GM21528 (cell line): ENCODE results near the gene PCMTD2.

Experiments used
- ATAC-seq: cut with Tn5 transposase; IDR thresholded peaks from one replicate; pipeline ENCODE4 v1.9.1; 2021; ENCODE audit warnings: mild to moderate bottlenecking, moderate library complexity; ENCODE audit not compliant: unreplicated experiment, low FRiP score

Gene PCMTD2

GRCh38 chr20:64254571-64255360 lies 782 bp upstream of the PCMTD2 start:
- peak; percentile 12 for ATAC-seq

- ATAC-seq, result no peak
These were observed 861 bp downstream of the PCMTD2 start for GRCh38 chr20:64256282-64256935.

- ATAC-seq, result no peak
These were observed 1.7 kb downstream of the PCMTD2 start for GRCh38 chr20:64257107-64257757.

- no peak for ATAC-seq
These were observed 2.7 kb downstream of the PCMTD2 start for GRCh38 chr20:64258071-64258823.

- ATAC-seq, result no peak
These were observed 4.7 kb downstream of the PCMTD2 start for GRCh38 chr20:64260239-64260638.

- ATAC-seq, result no peak
These were observed 5.6 kb downstream of the PCMTD2 start for GRCh38 chr20:64261138-64261537.

GRCh38 chr20:64264091-64264490 lies 8.5 kb downstream of the PCMTD2 start:
- no peak for ATAC-seq

GRCh38 chr20:64265201-64265600 lies 9.7 kb downstream of the PCMTD2 start:
- no peak for ATAC-seq

- no peak for ATAC-seq
These were observed 11.4 kb downstream of the PCMTD2 start for GRCh38 chr20:64266988-64267387.

- ATAC-seq, result no peak
These were observed 12.6 kb downstream of the PCMTD2 start for GRCh38 chr20:64268174-64268573.

- no peak for ATAC-seq
These were observed 14.3 kb downstream of the PCMTD2 start for GRCh38 chr20:64269604-64270411.

- ATAC-seq, result no peak
These were observed 16.1 kb downstream of the PCMTD2 start for GRCh38 chr20:64271636-64272035.

GRCh38 chr20:64273109-64273508 lies 17.6 kb downstream of the PCMTD2 start:
- ATAC-seq, result no peak

GRCh38 chr20:64276817-64277216 lies 21.3 kb downstream of the PCMTD2 start:
- ATAC-seq, result no peak

GRCh38 chr20:64277571-64278316 lies 22.2 kb downstream of the PCMTD2 start:
- ATAC-seq, result no peak

GRCh38 chr20:64278317-64278681 lies 22.8 kb downstream of the PCMTD2 start:
- ATAC-seq, result no peak

GRCh38 chr20:64279826-64280459 lies 24.4 kb downstream of the PCMTD2 start:
- no peak for ATAC-seq

- no peak for ATAC-seq
These were observed 24.9 kb downstream of the PCMTD2 start for GRCh38 chr20:64280460-64280843.

- no peak for ATAC-seq
These were observed 28.1 kb downstream of the PCMTD2 start for GRCh38 chr20:64283646-64284045.
